Esophagus (tissue), 2 donors: Measurements from ENCODE around the gene SPTLC2. TPM values are rescaled to one million over a fixed set of nuclear protein-coding genes. Genes with fewer than 3 reads are reported as not detected.

ENCODE experiments used
- H3K27ac ChIP-seq, 2 donors: one replicate each; pipeline ENCODE4 v1.5.1; 2013; ENCODE audit warnings: low read depth in 2 of 2, mild to moderate bottlenecking in 2 of 2, inconsistent platforms in 1 of 2, low read length in 1 of 2, moderate library complexity in 1 of 2
- H3K27me3 ChIP-seq, 2 donors: one replicate each; pipeline ENCODE4 v1.6.1; 2013; ENCODE audit warnings: low read length in 2 of 2, control low read depth in 1 of 2, mild to moderate bottlenecking in 1 of 2; ENCODE audit not compliant: insufficient read depth in 2 of 2, control insufficient read depth in 1 of 2
- H3K36me3 ChIP-seq, 2 donors: one replicate each; pipeline ENCODE4 v1.6.1; 2013; ENCODE audit warnings: low read length in 1 of 2; ENCODE audit not compliant: control insufficient read depth in 2 of 2, insufficient read depth in 2 of 2
- H3K4me1 ChIP-seq, 2 donors: one replicate each; pipeline ENCODE4 v1.6.1; 2013; ENCODE audit warnings: low read length in 1 of 2; ENCODE audit not compliant: control insufficient read depth in 2 of 2, insufficient read depth in 2 of 2
- H3K4me3 ChIP-seq, 2 donors: one replicate each; pipeline ENCODE4 v1.5.1; 2013; ENCODE audit warnings: low read length in 2 of 2, mild to moderate bottlenecking in 2 of 2, low read depth in 1 of 2, moderate library complexity in 1 of 2
- H3K9me3 ChIP-seq, 2 donors: one replicate each; pipeline ENCODE4 v1.6.1; 2013; ENCODE audit warnings: mild to moderate bottlenecking in 2 of 2, low read depth in 1 of 2, low read length in 1 of 2, moderate library complexity in 1 of 2; ENCODE audit not compliant: control insufficient read depth in 2 of 2, insufficient read depth in 1 of 2
- WGBS, 2 donors: extraction: QIAGEN DNeasy Blood & Tissue Kit; methylation state at CpG; one replicate each; pipeline ENCODE4 v1.1.7; 2013; 5-methylcytosine and 5-hydroxymethylcytosine counted together
- polyA plus RNA-seq, 2 donors: library from polyadenylated mRNA; stranded (reverse); fragments of 200-250 nt; gene quantifications; one replicate each; pipeline ENCODE4 v1.2.3, GENCODE V29; 2013
- donor health status: healthy with polysubstance abuse.
- donor health status: Bipolar disorder and iron deficiency.

The SPTLC2 gene
- polyA plus RNA-seq, 2 donors = 14.1 to 16.3 TPM

- Histone ChIP-seq H3K9me3 (no peaks in the 10 kb centered on the region), H3K27ac (no peak overlapping the region), H3K36me3 (peaks cover 0 to 2% of the 10 kb centered on the region in 2 donors), H3K4me3 (no peak overlapping the region), H3K4me1 (no peaks in the 10 kb centered on the region), H3K27me3 (no peaks in the 10 kb centered on the region)
- WGBS, 2 donors = 84 to 87% methylated on average over 4 of the region's 4 CpGs
Observed at GRCh38 chr14:77562681-77563080, 53.8 kb downstream of the SPTLC2 start.

- 73 to 81% methylated on average over 5 of the region's 5 CpGs for WGBS, 2 donors
- H3K4me1 ChIP-seq = no peaks in the 10 kb centered on the region
- no peak overlapping the region for H3K27ac ChIP-seq
- H3K36me3 ChIP-seq = peaks cover 0 to 2% of the 10 kb centered on the region in 2 donors
- H3K9me3 ChIP-seq = no peaks in the 10 kb centered on the region
- H3K4me3 ChIP-seq = no peak overlapping the region
- H3K27me3 ChIP-seq = no peaks in the 10 kb centered on the region
Observed at GRCh38 chr14:77561881-77562280, 54.6 kb downstream of the SPTLC2 start.

GRCh38 chr14:77559381-77559780 is 57.1 kb downstream of the SPTLC2 start:
- H3K27ac ChIP-seq = no peak overlapping the region
- no peak overlapping the region for H3K4me3 ChIP-seq
- H3K27me3 ChIP-seq = no peaks in the 10 kb centered on the region
- H3K9me3 ChIP-seq = no peaks in the 10 kb centered on the region
- H3K4me1 ChIP-seq = no peaks in the 10 kb centered on the region
- peaks cover 0 to 12% of the 10 kb centered on the region in 2 donors for H3K36me3 ChIP-seq
- WGBS, 2 donors = 93 to 96% methylated on average over 6 of the region's 6 CpGs

GRCh38 chr14:77557391-77557790 is 59.0 kb downstream of the SPTLC2 start:
- Histone ChIP-seq H3K36me3 (peaks cover 0 to 12% of the 10 kb centered on the region in 2 donors), H3K27ac (no peak overlapping the region), H3K9me3 (no peaks in the 10 kb centered on the region), H3K27me3 (no peaks in the 10 kb centered on the region), H3K4me3 (no peak overlapping the region), H3K4me1 (no peaks in the 10 kb centered on the region)
- 88% methylated on average over 10 of the region's 10 CpGs for WGBS, 2 donors

- 73 to 79% methylated on average over 4 of the region's 4 CpGs for WGBS, 2 donors
- Histone ChIP-seq H3K4me3 (no peak overlapping the region), H3K9me3 (no peaks in the 10 kb centered on the region), H3K27ac (no peak overlapping the region), H3K4me1 (no peaks in the 10 kb centered on the region), H3K36me3 (peaks cover 0 to 14% of the 10 kb centered on the region in 2 donors), H3K27me3 (no peaks in the 10 kb centered on the region)
Observed at GRCh38 chr14:77556946-77557345, 59.5 kb downstream of the SPTLC2 start.

GRCh38 chr14:77554816-77555599 is 61.4 kb downstream of the SPTLC2 start:
- Histone ChIP-seq H3K4me1 (no peaks in the 10 kb centered on the region), H3K27ac (no peak overlapping the region), H3K9me3 (no peaks in the 10 kb centered on the region), H3K4me3 (no peak overlapping the region), H3K27me3 (no peaks in the 10 kb centered on the region), H3K36me3 (peaks cover 0 to 12% of the 10 kb centered on the region in 2 donors)
- 64 to 69% methylated on average over 9 of the region's 9 CpGs for WGBS, 2 donors

- H3K9me3 ChIP-seq = no peaks in the 10 kb centered on the region
- H3K27ac ChIP-seq = no peak overlapping the region
- 64 to 72% methylated on average over 5 of the region's 5 CpGs for WGBS, 2 donors
- H3K27me3 ChIP-seq = no peaks in the 10 kb centered on the region
- peaks cover 3 to 15% of the 10 kb centered on the region in 2 donors for H3K36me3 ChIP-seq
- no peaks in the 10 kb centered on the region for H3K4me1 ChIP-seq
- no peak overlapping the region for H3K4me3 ChIP-seq
Observed at GRCh38 chr14:77554207-77554606, 62.2 kb downstream of the SPTLC2 start.

GRCh38 chr14:77549451-77549850 is 67.0 kb downstream of the SPTLC2 start:
- Histone ChIP-seq H3K27ac (no peak overlapping the region), H3K4me3 (no peak overlapping the region), H3K27me3 (no peaks in the 10 kb centered on the region), H3K9me3 (no peaks in the 10 kb centered on the region), H3K36me3 (peaks cover 7 to 12% of the 10 kb centered on the region in 2 donors), H3K4me1 (no peaks in the 10 kb centered on the region)
- 90 to 94% methylated on average over 1 of the region's 1 CpG for WGBS, 2 donors

GRCh38 chr14:77547512-77548180 is 68.8 kb downstream of the SPTLC2 start:
- Histone ChIP-seq H3K4me1 (no peaks in the 10 kb centered on the region), H3K9me3 (no peaks in the 10 kb centered on the region), H3K36me3 (peaks cover 7 to 15% of the 10 kb centered on the region in 2 donors), H3K27me3 (no peaks in the 10 kb centered on the region), H3K27ac (no peak overlapping the region), H3K4me3 (no peak overlapping the region)
- 90 to 91% methylated on average over 8 of the region's 8 CpGs for WGBS, 2 donors
